HFFc6 (cell line): ENCODE data around the gene ACSS3. TPM values are rescaled to one million over a fixed set of nuclear protein-coding genes. Genes with fewer than 3 reads are reported as not detected.
"Not testable (repeated sequence)": the region's sequence is repeated elsewhere in the genome, so short reads cannot be mapped to it uniquely, and the experiment has no call there.

Experiments
- DNase-seq: peaks from one replicate; pipeline ENCODE4 v3.0.0-alpha.2; 2018
- H3K27ac Mint-ChIP-seq: 2 replicates; pipeline ENCODE4 v1.8.0; 2020; ENCODE audit warnings: mild to moderate bottlenecking, mixed read lengths
- H3K27me3 Mint-ChIP-seq: 2 replicates; pipeline ENCODE4 v1.8.0; 2021; ENCODE audit warnings: mild to moderate bottlenecking, moderate library complexity, mixed read lengths; ENCODE audit not compliant: insufficient read depth
- H3K36me3 Mint-ChIP-seq: 2 replicates; pipeline ENCODE4 v1.8.0; 2021; ENCODE audit warnings: low read depth, mixed read lengths
- H3K4me1 Mint-ChIP-seq: 2 replicates; pipeline ENCODE4 v1.8.0; 2020; ENCODE audit warnings: low read depth, mixed read lengths
- H3K4me3 Mint-ChIP-seq: 2 replicates; pipeline ENCODE4 v1.8.0; 2020; ENCODE audit warnings: mild to moderate bottlenecking, moderate library complexity, mixed read lengths
- H3K9me3 Mint-ChIP-seq: 2 replicates; pipeline ENCODE4 v1.8.0; 2020; ENCODE audit warnings: mild to moderate bottlenecking, mixed read lengths
- CTCF ChIP-seq: fragments of 200-600 bp; sonication (generic); IDR thresholded peaks from 2 replicates; pipeline ENCODE4 v1.5.0; 2021; ENCODE audit warnings: antibody characterized with exemption, mild to moderate bottlenecking
- total RNA-seq, 6 experiments: library from RNA; stranded (reverse); fragmentation: NEBNext Ultra II Directional; extraction: Animal tissue kit (Norgen Biotek cat#: 25700); gene quantifications; 2 replicates in 1 of 6; 3 replicates in 5 of 6; pipeline ENCODE4 v1.2.3, GENCODE V29; 2021

The ACSS3 gene
- total RNA-seq, 6 experiments from 2014 or later = 0.66 to 1.1 (median 0.91) TPM

- Mint-ChIP-seq H3K27me3 (no peaks in the 10 kb centered on the region), H3K4me3 (no peak overlapping the region), H3K9me3 (no peaks in the 10 kb centered on the region; the same call in 1 of the 2 replicates), H3K36me3 (no peaks in the 10 kb centered on the region), H3K27ac (no peak overlapping the region), H3K4me1 (no peaks in the 10 kb centered on the region)
- TF ChIP-seq CTCF = no peak
- DNase-seq = no peak
Observed at GRCh38 chr12:81187686-81188085, 109.8 kb downstream of the ACSS3 start.

- Mint-ChIP-seq H3K4me3 (no peak overlapping the region), H3K4me1 (no peaks in the 10 kb centered on the region), H3K27me3 (no peaks in the 10 kb centered on the region), H3K9me3 (no peaks in the 10 kb centered on the region; the same call in 1 of the 2 replicates), H3K36me3 (no peaks in the 10 kb centered on the region), H3K27ac (no peak overlapping the region)
- no peak for TF ChIP-seq CTCF
- no peak for DNase-seq
Observed at GRCh38 chr12:81196595-81196994, 118.7 kb downstream of the ACSS3 start.

- not testable (repeated sequence) for H3K4me1 Mint-ChIP-seq, DNase-seq, H3K36me3 Mint-ChIP-seq, H3K9me3 Mint-ChIP-seq, H3K27ac Mint-ChIP-seq, H3K4me3 Mint-ChIP-seq, H3K27me3 Mint-ChIP-seq
Observed at GRCh38 chr12:81200561-81200960, 122.7 kb downstream of the ACSS3 start.

GRCh38 chr12:81203671-81204204 is 125.9 kb downstream of the ACSS3 start:
- Mint-ChIP-seq H3K27ac (no peak overlapping the region), H3K36me3 (no peaks in the 10 kb centered on the region), H3K27me3 (no peaks in the 10 kb centered on the region), H3K9me3 (no peaks in the 10 kb centered on the region), H3K4me1 (peaks cover 2% of the 10 kb centered on the region; the same call in 1 of the 2 replicates), H3K4me3 (no peak overlapping the region)
- no peak for TF ChIP-seq CTCF
- no peak for DNase-seq

GRCh38 chr12:81205416-81205815 is 127.5 kb downstream of the ACSS3 start:
- Mint-ChIP-seq H3K27me3 (no peaks in the 10 kb centered on the region), H3K36me3 (no peaks in the 10 kb centered on the region), H3K4me3 (no peak overlapping the region), H3K4me1 (peaks cover 17% of the 10 kb centered on the region; the same call in 1 of the 2 replicates), H3K27ac (no peak overlapping the region), H3K9me3 (no peaks in the 10 kb centered on the region)
- DNase-seq = no peak
- TF ChIP-seq CTCF = no peak

- Mint-ChIP-seq H3K9me3 (no peaks in the 10 kb centered on the region), H3K36me3 (no peaks in the 10 kb centered on the region), H3K4me1 (peaks cover 17% of the 10 kb centered on the region; the same call in 1 of the 2 replicates), H3K27me3 (no peaks in the 10 kb centered on the region), H3K4me3 (no peak overlapping the region), H3K27ac (no peak overlapping the region)
- no peak for TF ChIP-seq CTCF
- DNase-seq = no peak
Observed at GRCh38 chr12:81206429-81206828, 128.6 kb downstream of the ACSS3 start.
